SK-N-SH (cell line): ENCODE results near the gene MCTP1. TPM values are rescaled to one million over a fixed set of nuclear protein-coding genes. Genes with fewer than 3 reads are reported as not detected.

ENCODE experiments used
- CTCF ChIA-PET: fragments of 300-600, 350-600 bp; formaldehyde crosslinking; extraction: SDS; loops from one replicate; lab custom pipeline; 2021; lab: Yijun Ruan, JAX
- POLR2A ChIA-PET: fragments of 350-600 bp; sonication (Branson Sonifier 250); formaldehyde crosslinking; extraction: SDS; loops from one replicate; lab custom pipeline; 2020; ENCODE audit warnings: antibody characterized with exemption, inconsistent platforms; lab: Yijun Ruan, JAX
- DNase-seq: peaks from one replicate; pipeline ENCODE4 v3.0.0; 2012
- H2AFZ ChIP-seq: fragments of 200-600 bp; sonication (generic); 2 replicates; pipeline ENCODE4 v1.8.1; 2016; ENCODE audit warnings: antibody characterized with exemption, mild to moderate bottlenecking, low read depth
- H3F3A ChIP-seq: fragments of 200-600 bp; sonication (generic); replicated peaks from 2 replicates; pipeline ENCODE3; 2016; ENCODE audit warnings: antibody characterized with exemption, mild to moderate bottlenecking; ENCODE audit not compliant: insufficient read depth
- H3K27ac ChIP-seq, 2 experiments: fragments of 200-500 bp in 1 of 2; fragments of 200-600 bp in 1 of 2; sonication (Bioruptor generic) in 1 of 2; sonication (generic), shearing (Covaris generic) in 1 of 2; 2 replicates each; pipeline versions ENCODE4 v1.5.1 to v1.6.1; 2014 to 2016; ENCODE audit warnings: low read depth in 2 of 2, inconsistent platforms in 1 of 2, low read length in 1 of 2, mild to moderate bottlenecking in 1 of 2, mixed read lengths in 1 of 2
- H3K27me3 ChIP-seq: fragments of 200-600 bp; sonication (generic), shearing (Covaris generic); 2 replicates; pipeline ENCODE4 v1.6.1; 2016; ENCODE audit warnings: mixed run types; ENCODE audit not compliant: insufficient read depth
- H3K36me3 ChIP-seq, 2 experiments: fragments of 200-500 bp in 1 of 2; fragments of 200-600 bp in 1 of 2; sonication (Bioruptor generic) in 1 of 2; sonication (generic) in 1 of 2; replicated peaks in 1 of 2; 2 replicates each; pipeline versions ENCODE3 to v1.5.1; 2014 to 2016; ENCODE audit warnings: low read length in 1 of 2, mild to moderate bottlenecking in 1 of 2; ENCODE audit not compliant: insufficient read depth in 2 of 2, control insufficient read depth in 1 of 2
- H3K4me1 ChIP-seq, 2 experiments: fragments of 200-500 bp in 1 of 2; fragments of 200-600 bp in 1 of 2; sonication (Bioruptor generic) in 1 of 2; sonication (generic), shearing (Covaris generic) in 1 of 2; 2 replicates each; pipeline versions ENCODE4 v1.5.1 to v1.6.1; 2014 to 2016; ENCODE audit warnings: low read depth in 1 of 2, low read length in 1 of 2, mixed run types in 1 of 2; ENCODE audit not compliant: insufficient read depth in 2 of 2, control insufficient read depth in 1 of 2
- H3K4me2 ChIP-seq: fragments of 200-600 bp; sonication (generic), shearing (Covaris generic); 2 replicates; pipeline ENCODE4 v1.6.1; 2017; ENCODE audit warnings: mixed run types
- H3K4me3 ChIP-seq, 2 experiments: fragments of 200-500 bp in 1 of 2; fragments of 200-600 bp in 1 of 2; sonication (Bioruptor generic) in 1 of 2; sonication (generic), shearing (Covaris generic) in 1 of 2; 2 replicates each; pipeline versions ENCODE4 v1.5.1 to v1.8.1; 2014 to 2016; ENCODE audit warnings: low read depth in 2 of 2, inconsistent platforms in 1 of 2, low read length in 1 of 2, mild to moderate bottlenecking in 1 of 2, mixed read lengths in 1 of 2, moderate library complexity in 1 of 2
- H3K79me2 ChIP-seq: fragments of 200-600 bp; sonication (generic); 2 replicates; pipeline ENCODE4 v1.8.1; 2017; ENCODE audit warnings: mild to moderate bottlenecking; ENCODE audit not compliant: insufficient read depth
- H3K9ac ChIP-seq: fragments of 200-600 bp; sonication (generic); 2 replicates; pipeline ENCODE4 v1.6.1; 2017; ENCODE audit warnings: mixed run types
- H3K9me2 ChIP-seq: fragments of 200-600 bp; sonication (generic); 2 replicates; pipeline ENCODE4 v1.6.1; 2017; ENCODE audit warnings: mixed run types
- H3K9me3 ChIP-seq: fragments of 200-600 bp; sonication (generic); 2 replicates; pipeline ENCODE4 v1.6.1; 2017; ENCODE audit warnings: mixed run types, mild to moderate bottlenecking, moderate library complexity
- H4K20me1 ChIP-seq: fragments of 200-600 bp; sonication (generic); 2 replicates; pipeline ENCODE4 v1.6.1; 2017; ENCODE audit warnings: mild to moderate bottlenecking, mixed run types; ENCODE audit not compliant: insufficient read depth
- ELF1 ChIP-seq: IDR thresholded peaks from 2 replicates; pipeline ENCODE4 v1.4.0; 2012
- EZH2phosphoT487 ChIP-seq: fragments of 200-600 bp; sonication (generic); IDR thresholded peaks from 2 replicates; pipeline ENCODE4 v1.6.1; 2017; ENCODE audit warnings: low read depth, mixed run types, mild to moderate bottlenecking, antibody characterized with exemption, moderate library complexity, borderline replicate concordance
- FOSL2 ChIP-seq: IDR thresholded peaks from 2 replicates; pipeline ENCODE4 v1.4.0; 2012; ENCODE audit warnings: low read depth, mild to moderate bottlenecking, moderate library complexity, borderline replicate concordance
- FOXM1 ChIP-seq: IDR thresholded peaks from 2 replicates; pipeline ENCODE4 v1.4.0; 2012; ENCODE audit warnings: low read depth, mild to moderate bottlenecking
- JUND ChIP-seq: IDR thresholded peaks from 2 replicates; pipeline ENCODE4 v1.4.0; 2012
- MXI1 ChIP-seq: IDR thresholded peaks from 2 replicates; pipeline ENCODE4 v1.6.1; 2012; ENCODE audit warnings: mild to moderate bottlenecking, low read depth, low read length, improper control_type of control experiment
- SIN3A ChIP-seq: IDR thresholded peaks from 2 replicates; pipeline ENCODE4 v1.6.1; 2012; ENCODE audit warnings: low read depth, mild to moderate bottlenecking, low read length, moderate library complexity, borderline replicate concordance
- SMC3 ChIP-seq: IDR thresholded peaks from 2 replicates; pipeline ENCODE4 v1.6.1; 2012; ENCODE audit warnings: low read depth, low read length, improper control_type of control experiment
- TAF1 ChIP-seq: IDR thresholded peaks from 2 replicates; pipeline ENCODE4 v1.6.1; 2012; ENCODE audit warnings: low read depth, mild to moderate bottlenecking, low read length, moderate library complexity, borderline replicate concordance
- TCF12 ChIP-seq: IDR thresholded peaks from 2 replicates; pipeline ENCODE4 v1.4.0; 2012
- TEAD4 ChIP-seq: IDR thresholded peaks from 2 replicates; pipeline ENCODE4 v1.4.0; 2012; ENCODE audit warnings: mild to moderate bottlenecking, borderline replicate concordance; ENCODE audit not compliant: insufficient read depth
- YY1 ChIP-seq: IDR thresholded peaks from 2 replicates; pipeline ENCODE4 v1.4.0; 2012; ENCODE audit warnings: low read depth, mild to moderate bottlenecking
- WGBS: methylation state at CpG from one replicate; pipeline ENCODE4 v1.1.6; 2017; ENCODE audit warnings: low lambda C conversion rate; 5-methylcytosine and 5-hydroxymethylcytosine counted together
- polyA plus RNA-seq, 3 experiments: library from polyadenylated mRNA; depleted of rRNA; stranded (reverse); fragments of >200 nt; gene quantifications; 2 replicates each; pipeline ENCODE4 v1.2.3, GENCODE V29; 2012
- TF ChIP-seq, protein P1 (sequence below): IDR thresholded peaks from 2 replicates; pipeline ENCODE4 v1.4.0; 2012; ENCODE audit warnings: low read depth, borderline replicate concordance
- TF ChIP-seq, protein P2 (sequence below): IDR thresholded peaks from 2 replicates; pipeline ENCODE4 v1.6.1; 2012; ENCODE audit warnings: mild to moderate bottlenecking, low read depth, low read length, moderate library complexity
- TF ChIP-seq, protein P3 (sequence below): IDR thresholded peaks from 2 replicates; pipeline ENCODE4; 2012

MCTP1 gene
- polyA plus RNA-seq, 1 of the 3 experiments (the other 2 are of a cell fraction) = 0.53 TPM

DNA sequence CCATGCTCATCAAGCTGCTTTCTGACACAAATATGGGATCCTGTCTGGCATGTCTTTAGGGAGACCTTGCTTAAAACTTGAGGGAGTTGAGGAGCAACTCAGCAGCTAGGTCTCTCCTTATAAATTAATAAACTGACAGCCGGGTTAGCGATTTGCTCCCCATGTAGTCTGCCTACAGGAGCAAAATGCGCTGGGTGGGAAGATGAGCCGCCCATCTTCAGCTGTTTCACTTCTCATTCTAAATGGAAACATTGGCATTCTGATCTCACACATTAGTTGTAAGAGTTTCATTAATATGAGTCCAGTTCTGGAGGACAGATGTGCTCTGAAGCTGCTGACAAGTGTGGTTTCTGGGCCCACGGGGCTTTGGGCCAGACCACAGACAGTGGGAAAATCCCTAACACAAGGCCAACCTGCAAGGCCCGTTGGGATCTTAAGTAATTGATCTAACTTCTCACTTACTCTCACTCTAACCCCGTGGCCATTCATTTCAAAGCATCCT is 197.0 kb downstream of the MCTP1 start:
- CTCF ChIA-PET = no interaction called here
- no peaks in the 10 kb centered on the region for H3K9me3 ChIP-seq
- WGBS = 30% methylated on average over 7 of the region's 7 CpGs

DNA sequence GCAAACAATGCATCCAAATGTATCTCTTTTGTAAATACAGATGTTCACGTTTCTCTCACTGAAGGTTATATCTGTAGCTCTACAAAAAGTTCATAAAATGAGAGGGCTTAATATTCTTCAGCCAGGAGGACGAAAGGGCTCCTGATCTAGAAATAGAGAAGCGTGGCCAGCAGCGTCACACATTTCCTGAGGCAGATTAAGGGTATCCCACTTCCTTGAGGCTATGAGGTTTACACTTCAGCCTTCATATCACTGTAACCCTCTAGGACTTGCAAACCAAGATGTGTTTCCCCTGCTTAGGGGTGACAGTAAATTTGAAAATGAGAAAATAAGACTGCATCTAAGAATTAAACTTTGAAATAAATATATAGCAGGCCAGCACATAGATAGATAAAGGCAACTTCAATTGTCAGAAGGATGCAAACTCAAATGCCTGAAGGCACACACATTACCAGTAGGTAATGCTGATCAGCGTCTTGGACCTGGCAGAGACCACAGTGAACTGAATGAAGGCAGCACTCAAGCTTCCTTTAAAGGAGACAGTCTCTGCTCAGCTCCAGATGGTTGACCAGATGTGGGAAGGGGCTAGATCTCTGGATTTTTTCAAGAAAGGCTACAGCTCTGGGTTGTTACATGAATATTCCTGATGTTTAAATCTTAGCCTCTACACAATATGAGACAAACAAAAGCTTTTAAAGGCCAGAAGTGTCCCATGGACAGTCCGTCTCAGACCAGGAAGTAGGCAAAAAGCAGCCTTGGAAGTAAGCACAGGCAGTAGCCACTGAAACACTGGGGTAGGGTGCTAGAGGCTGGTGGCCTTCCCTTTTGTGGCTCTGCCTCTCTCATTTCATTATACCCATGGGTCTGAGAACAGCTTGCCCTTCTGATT is 197.7 kb downstream of the MCTP1 start:
- Histone ChIP-seq H3K4me2 (no peak overlapping the region), H3K79me2 (no peaks in the 10 kb centered on the region), H3K4me1 (peaks cover 0 to 1% of the 10 kb centered on the region in 2 experiments; a peak in 2 of 4 replicates), H3K36me3 (no peaks in the 10 kb centered on the region), H3K9me2 (no peaks in the 10 kb centered on the region), H3K4me3 (no peak overlapping the region), H2AFZ (no peak overlapping the region), H3K27ac (no peak overlapping the region), H3K27me3 (no peaks in the 10 kb centered on the region), H4K20me1 (no peaks in the 10 kb centered on the region), H3K9ac (no peak overlapping the region), H3F3A (no peaks in the 10 kb centered on the region), H3K9me3 (no peaks in the 10 kb centered on the region)
- DNase-seq = no peak
- 58% methylated on average over 6 of the region's 6 CpGs for WGBS
- POLR2A ChIA-PET = no interaction called here
- CTCF ChIA-PET = no interaction called here
- TF ChIP-seq, protein P1, sequence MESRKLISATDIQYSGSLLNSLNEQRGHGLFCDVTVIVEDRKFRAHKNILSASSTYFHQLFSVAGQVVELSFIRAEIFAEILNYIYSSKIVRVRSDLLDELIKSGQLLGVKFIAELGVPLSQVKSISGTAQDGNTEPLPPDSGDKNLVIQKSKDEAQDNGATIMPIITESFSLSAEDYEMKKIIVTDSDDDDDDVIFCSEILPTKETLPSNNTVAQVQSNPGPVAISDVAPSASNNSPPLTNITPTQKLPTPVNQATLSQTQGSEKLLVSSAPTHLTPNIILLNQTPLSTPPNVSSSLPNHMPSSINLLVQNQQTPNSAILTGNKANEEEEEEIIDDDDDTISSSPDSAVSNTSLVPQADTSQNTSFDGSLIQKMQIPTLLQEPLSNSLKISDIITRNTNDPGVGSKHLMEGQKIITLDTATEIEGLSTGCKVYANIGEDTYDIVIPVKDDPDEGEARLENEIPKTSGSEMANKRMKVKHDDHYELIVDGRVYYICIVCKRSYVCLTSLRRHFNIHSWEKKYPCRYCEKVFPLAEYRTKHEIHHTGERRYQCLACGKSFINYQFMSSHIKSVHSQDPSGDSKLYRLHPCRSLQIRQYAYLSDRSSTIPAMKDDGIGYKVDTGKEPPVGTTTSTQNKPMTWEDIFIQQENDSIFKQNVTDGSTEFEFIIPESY = no peak
- TF ChIP-seq, protein P2, sequence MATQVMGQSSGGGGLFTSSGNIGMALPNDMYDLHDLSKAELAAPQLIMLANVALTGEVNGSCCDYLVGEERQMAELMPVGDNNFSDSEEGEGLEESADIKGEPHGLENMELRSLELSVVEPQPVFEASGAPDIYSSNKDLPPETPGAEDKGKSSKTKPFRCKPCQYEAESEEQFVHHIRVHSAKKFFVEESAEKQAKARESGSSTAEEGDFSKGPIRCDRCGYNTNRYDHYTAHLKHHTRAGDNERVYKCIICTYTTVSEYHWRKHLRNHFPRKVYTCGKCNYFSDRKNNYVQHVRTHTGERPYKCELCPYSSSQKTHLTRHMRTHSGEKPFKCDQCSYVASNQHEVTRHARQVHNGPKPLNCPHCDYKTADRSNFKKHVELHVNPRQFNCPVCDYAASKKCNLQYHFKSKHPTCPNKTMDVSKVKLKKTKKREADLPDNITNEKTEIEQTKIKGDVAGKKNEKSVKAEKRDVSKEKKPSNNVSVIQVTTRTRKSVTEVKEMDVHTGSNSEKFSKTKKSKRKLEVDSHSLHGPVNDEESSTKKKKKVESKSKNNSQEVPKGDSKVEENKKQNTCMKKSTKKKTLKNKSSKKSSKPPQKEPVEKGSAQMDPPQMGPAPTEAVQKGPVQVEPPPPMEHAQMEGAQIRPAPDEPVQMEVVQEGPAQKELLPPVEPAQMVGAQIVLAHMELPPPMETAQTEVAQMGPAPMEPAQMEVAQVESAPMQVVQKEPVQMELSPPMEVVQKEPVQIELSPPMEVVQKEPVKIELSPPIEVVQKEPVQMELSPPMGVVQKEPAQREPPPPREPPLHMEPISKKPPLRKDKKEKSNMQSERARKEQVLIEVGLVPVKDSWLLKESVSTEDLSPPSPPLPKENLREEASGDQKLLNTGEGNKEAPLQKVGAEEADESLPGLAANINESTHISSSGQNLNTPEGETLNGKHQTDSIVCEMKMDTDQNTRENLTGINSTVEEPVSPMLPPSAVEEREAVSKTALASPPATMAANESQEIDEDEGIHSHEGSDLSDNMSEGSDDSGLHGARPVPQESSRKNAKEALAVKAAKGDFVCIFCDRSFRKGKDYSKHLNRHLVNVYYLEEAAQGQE = no peak
- no peak for TF ChIP-seq ELF1
- no peak for TF ChIP-seq SMC3
- no peak for TF ChIP-seq TCF12
- TF ChIP-seq YY1 = no peak
- TF ChIP-seq SIN3A = no peak
- no peak for TF ChIP-seq MXI1
- TF ChIP-seq JUND = no peak
- no peak for TF ChIP-seq FOXM1
- TF ChIP-seq FOSL2 = no peak
- no peak for TF ChIP-seq EZH2phosphoT487

More for the DNA sequence above, 197.0 kb downstream of the MCTP1 start:
- H3K9me2 ChIP-seq = no peaks in the 10 kb centered on the region
- no peak for TF ChIP-seq TAF1
- no peak for TF ChIP-seq TEAD4
- TF ChIP-seq, protein P1 = no peak
- no peak for TF ChIP-seq MXI1
- TF ChIP-seq, protein P3, sequence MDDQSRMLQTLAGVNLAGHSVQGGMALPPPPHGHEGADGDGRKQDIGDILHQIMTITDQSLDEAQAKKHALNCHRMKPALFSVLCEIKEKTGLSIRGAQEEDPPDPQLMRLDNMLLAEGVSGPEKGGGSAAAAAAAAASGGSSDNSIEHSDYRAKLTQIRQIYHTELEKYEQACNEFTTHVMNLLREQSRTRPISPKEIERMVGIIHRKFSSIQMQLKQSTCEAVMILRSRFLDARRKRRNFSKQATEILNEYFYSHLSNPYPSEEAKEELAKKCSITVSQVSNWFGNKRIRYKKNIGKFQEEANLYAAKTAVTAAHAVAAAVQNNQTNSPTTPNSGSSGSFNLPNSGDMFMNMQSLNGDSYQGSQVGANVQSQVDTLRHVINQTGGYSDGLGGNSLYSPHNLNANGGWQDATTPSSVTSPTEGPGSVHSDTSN = no peak
- no peak for TF ChIP-seq EZH2phosphoT487
- H3F3A ChIP-seq = no peaks in the 10 kb centered on the region
- no peak overlapping the region for H3K4me3 ChIP-seq
- no peak overlapping the region for H3K27ac ChIP-seq
- H3K9ac ChIP-seq = no peak overlapping the region
- POLR2A ChIA-PET = no interaction called here
- no peak overlapping the region for H2AFZ ChIP-seq
- H3K4me2 ChIP-seq = no peak overlapping the region
- H3K79me2 ChIP-seq = no peaks in the 10 kb centered on the region
- H4K20me1 ChIP-seq = no peaks in the 10 kb centered on the region
- no peaks in the 10 kb centered on the region for H3K36me3 ChIP-seq
- DNase-seq = no peak
- no peaks in the 10 kb centered on the region for H3K27me3 ChIP-seq
- no peaks in the 10 kb centered on the region; a peak in 1 of 4 replicates for H3K4me1 ChIP-seq
